IPS-NIHi7 (cell line): ENCODE data around the gene TGOLN2.
A peak's percentile ranks its signal among the peaks of the same experiment; 100 is the strongest.
"Not testable (repeated sequence)": the region's sequence is repeated elsewhere in the genome, so short reads cannot be mapped to it uniquely, and the experiment has no call there.

Source experiments
- DNase-seq: peaks from one replicate; pipeline ENCODE4 v3.0.0; 2012; ENCODE audit warnings: mixed read lengths; ENCODE audit errors: extremely low spot score

TGOLN2 gene

DNA sequence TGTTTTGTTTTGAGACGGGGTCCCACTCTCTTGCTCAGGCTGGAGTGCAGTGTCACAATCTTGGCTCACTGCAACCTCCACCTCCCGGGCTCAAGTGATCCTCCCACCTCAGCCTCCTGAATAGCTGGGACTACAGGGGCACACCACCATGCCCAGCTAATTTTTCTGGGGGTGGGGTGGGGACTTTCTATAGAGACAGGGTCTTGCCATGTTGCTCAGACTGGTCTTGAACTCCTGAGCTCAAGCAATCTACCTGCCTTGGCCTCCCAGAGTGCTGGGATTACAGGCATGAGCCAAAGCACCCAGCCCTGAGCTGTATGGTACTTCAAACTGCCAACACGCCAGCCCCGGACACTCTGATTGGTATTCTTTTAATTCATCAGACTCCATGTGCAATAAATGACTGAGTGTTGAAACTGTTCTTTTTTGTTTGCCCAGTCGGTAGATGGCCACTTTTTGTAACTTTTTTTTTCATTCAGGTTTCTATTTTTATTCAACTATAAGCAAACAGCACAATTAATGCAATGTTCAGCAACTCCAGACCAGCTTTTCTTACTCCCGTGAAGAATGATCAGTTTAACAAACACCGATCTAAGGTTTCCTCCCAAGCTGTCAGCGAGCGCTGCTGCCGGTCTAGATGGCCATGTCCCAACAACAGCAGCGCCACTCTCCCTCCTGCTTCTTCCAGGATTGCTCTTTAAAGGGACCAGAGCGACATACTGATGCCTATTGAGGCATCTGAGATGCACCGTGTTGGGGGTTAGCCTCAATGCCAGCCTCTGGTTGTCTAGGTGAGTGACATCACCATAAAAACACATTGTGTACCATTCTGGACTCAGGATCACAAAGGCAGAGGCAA, 12.5 kb upstream of the TGOLN2 start:
- DNase-seq = no peak

GRCh38 chr2:85334928-85335327, 7.1 kb upstream of the TGOLN2 start:
- no peak for DNase-seq

DNA sequence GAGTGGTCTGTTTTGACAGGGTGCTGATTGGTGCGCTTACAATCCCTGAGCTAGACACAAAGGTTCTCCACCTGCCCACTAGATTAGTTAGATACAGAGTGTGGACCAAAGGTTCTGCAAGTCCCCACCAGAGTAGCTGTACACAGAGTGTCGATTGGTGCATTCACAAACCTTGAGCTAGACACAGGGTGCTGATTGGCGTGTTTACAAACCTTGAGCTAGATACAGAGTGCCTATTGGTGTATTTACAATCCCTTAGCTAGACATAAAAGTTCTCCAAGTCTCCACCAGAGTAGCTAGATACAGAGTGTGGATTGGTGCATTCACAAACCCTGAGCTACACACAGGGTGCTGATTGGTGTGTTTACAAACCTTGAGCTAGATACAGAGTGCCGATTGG, 6.1 kb upstream of the TGOLN2 start:
- not testable (repeated sequence) for DNase-seq

DNA sequence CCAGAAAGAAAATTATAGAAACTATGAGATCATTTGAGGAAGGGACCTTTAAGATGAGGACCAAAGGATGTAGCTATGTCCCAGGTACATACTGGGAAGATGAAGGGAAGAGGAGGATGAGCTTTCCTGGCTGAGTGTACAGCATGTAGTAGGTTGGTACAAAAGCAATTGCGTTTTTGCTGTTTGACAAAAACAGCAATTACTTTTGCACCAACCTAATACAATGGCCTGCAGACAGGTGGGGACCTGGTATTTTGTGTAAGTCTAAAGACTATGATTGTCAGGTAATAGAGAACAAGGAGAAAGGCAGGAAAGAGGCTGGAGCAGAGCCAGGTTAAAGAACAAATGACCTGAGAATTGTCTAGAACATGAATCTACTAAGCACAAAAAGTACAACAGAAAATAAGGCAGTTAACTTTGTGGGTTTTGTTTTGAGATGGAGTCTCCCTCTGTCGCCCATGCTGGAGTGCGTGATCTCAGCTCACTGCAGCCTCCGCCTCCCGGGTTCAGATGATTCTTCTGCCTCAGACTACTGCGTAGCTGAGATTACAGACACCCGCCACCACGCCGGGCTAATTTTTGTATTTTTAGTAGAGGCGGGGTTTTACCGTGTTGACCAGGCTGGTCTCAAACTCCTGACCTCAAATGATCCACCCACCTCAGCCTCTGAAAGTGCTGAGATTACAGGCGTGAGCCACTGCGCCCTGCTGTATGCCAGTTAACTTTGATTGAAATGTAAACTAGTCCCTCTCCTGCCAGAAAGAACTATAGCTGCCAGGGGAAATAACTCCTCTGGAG, 3.2 kb upstream of the TGOLN2 start:
- no peak for DNase-seq

DNA sequence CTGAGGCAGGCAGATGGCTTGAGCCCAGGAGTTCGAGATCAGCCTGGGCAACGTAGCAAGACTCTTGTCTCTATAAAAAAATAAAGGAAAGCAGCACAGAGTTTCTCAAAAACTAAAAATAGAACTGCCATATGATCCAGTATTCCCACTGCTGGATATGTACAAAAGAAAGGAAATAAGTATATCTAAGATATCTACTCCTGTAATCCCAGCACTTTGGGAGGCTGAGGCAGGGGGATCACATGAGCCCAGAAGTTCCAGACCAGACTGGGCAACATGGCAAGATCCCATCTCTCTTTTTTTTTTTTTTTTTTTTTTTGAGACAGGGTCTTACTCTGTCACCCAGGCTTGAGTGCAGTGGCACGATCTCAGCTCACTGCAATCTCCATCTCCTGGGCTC, 1.9 kb upstream of the TGOLN2 start:
- not testable (repeated sequence) for DNase-seq

DNA sequence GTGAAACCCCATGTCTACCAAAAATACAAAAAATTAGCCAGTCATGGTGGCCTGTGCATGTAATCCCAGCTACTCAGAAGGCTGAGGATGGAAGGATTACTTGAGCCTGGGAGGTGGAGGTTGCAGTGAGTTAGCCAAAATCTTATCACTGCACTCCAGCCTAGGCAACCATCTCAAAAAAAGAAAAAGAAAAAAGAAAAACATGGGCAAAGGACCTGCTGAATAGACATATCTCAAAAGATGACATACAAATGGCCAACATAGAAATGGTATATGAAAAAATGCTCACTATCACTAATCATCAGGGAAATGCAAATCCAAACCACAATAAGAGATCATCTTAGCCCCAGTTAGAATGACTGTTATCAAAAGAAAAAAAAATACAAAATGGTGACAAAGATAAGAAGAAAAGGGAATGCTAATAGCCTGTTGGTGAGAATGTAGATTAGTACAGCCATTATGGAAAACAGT, 1.4 kb upstream of the TGOLN2 start:
- DNase-seq = no peak

- DNase-seq = peak; percentile 53
Observed at GRCh38 chr2:85327160-85327821, 498 bp downstream of the TGOLN2 start.

DNA sequence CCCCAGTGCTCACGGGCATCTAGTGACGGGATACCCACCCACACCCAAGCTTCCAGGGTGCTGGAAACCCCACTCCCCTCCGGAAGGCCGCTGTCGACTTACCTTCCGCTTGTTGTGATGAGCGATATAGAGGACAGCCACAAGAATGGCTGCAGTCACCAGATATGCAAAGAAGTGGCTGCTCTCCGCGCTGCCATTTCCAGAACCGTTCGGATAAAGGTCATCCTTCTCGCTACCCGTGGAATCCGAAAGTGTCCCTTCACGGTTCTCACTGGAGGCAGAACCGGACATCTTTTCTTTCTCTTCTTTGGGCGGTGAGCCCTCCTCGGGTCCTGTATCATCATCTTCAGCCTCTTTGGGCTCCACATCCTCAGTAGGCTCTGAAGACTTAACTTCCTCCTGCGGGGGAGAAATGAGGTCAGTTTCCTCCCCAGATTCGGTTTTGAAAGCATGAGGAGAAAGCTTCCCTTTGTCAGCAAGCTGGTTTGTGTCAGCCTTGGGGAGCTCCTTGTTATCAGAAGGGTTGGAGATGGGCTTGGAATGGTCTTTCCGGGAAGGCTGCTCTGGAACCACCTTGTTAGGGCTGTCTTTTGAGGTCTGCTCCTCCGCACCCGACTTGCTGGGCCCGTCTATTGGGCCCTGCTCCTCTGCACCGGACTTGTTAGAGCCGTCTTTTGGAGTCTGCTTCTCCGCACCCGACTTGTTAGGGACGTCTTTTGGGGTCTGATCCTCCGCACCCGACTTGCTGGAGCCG, 1.2 kb downstream of the TGOLN2 start:
- DNase-seq = no peak

- no peak for DNase-seq
Observed at GRCh38 chr2:85325466-85325811, 2.4 kb downstream of the TGOLN2 start.

DNA sequence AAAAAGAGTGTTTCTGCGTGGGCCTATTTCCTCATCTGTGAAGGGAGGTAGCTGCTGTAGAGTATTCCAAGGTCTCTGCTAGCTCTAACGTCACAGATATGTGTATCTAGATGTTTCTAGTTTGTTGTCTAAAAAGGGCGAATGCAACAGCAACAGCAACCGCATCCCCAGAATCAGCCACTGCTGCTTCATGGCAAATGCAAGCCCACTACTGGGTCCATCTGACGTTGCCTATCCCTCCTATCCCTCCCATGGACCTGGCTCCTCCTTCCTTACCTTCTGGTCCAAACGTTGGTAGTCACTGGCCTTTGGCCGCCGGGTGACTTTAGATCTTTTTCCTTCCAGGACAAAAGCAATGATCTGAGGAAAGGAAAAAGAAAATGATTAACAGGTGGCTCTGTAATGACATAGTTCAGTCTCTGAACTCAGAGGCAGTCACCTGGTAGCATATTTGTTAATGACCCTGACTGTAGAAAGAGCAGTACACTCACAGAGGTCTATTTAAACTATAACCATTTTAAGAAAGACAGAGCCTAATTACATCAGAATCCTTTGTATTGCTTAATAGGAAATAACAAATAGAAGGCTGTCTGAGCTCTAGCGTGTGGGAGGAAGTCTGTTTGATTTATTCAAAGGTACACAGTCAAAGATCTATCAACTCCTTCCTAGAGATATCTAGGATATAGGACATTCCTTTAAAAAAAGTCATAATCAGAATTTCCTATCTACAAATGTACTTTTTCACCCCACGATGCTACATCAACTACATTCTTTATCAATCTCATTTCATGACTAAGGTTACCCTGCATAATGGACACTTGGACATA, 2.9 kb downstream of the TGOLN2 start:
- DNase-seq = no peak

DNA sequence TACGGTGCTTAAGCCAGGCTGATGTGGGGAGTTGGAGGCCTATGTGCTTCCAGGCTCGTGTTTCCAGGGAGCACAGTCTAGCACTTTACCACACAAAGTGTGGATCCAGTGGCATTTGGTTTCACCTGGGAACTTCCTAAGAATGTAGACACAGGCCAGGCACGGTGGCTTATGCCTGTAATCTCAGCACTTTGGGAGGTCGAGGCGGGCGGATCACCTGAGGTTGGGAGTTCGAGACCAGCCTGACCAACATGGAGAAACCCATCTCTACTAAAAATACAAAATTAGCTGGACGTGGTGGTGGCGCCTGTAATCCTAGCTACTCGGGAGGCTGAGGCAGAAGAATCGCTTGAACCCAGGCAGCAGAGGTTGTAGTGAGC, 3.8 kb downstream of the TGOLN2 start:
- DNase-seq = not testable (repeated sequence)

GRCh38 chr2:85323351-85323987, 4.3 kb downstream of the TGOLN2 start:
- no peak for DNase-seq

DNA sequence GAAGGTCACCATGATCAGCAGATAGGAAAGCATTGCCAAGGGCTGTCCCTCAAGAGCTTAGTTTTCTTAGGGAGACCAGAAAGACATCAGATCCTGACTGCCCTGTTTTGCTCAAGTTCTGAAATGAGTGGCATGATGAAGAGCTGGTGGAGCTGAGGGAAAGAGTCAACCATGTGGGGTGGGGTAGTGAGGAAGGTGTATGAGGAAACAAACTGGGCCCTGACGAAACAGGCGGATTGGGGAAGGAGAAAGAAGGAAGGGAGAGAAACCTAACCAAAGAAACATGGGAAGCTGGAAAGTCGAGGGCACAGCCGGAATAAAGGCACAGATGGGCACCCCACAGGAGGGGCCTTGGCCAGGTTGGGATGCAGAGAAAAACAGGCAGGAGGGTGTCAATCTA, 8.0 kb downstream of the TGOLN2 start:
- DNase-seq = no peak

DNA sequence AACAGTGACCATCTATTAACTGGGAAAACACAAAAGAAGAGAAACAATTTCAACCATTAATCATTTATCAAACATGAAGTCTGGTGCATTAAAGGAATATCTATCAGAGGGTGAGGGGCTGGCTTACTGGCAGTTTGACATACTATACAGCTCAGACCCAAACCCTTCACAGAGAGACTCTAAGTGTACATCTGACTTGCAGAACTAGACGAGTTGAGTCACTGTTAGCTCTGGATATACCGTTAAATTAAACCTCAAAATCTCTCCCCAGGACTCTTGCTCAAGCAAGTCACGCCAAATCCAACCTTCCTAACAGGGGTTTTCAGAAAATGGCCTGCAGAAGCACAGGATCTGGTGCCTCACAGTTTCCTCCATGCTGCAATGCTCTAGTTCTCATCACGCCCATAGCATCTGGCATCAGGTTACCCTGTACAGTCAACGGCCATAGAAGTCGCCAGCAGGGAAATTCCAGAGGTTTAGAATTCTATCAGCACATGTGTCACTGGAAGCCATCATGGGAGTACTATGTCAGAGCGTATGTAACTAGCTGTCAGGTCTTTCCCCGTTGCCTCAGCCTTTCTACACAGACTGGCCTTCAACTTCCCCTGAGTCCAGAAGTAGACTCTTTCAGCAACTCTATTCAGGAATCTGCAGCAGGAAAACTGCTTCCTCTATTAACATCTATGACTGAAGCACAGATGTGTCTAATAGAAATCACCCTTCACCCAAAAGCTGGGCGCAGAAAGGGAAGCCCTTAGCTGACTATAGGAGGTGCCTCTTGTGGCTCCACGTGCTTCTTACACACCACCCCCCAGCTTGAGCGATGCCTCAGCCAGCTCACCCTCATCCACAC, 9.3 kb downstream of the TGOLN2 start:
- no peak for DNase-seq

GRCh38 chr2:85315921-85316320, 11.9 kb downstream of the TGOLN2 start:
- DNase-seq = not testable (repeated sequence)

DNA sequence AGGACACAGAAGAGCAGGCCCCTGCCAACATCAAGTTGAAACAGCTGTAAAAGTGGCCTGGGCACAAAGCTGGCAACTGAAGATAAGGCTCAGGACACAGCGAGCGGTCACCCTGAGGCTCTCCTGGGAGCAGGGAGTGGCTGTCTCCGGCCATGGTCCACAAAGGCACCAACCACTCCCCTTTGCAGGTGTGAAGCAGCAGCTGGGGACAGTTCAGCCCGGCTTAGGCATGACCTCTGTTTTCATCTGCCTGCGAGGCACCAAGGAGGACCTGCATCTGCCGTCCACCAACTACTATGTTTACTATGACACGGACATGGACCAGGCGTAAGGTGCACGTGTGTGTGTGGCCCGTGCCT, 12.9 kb downstream of the TGOLN2 start:
- no peak for DNase-seq

DNA sequence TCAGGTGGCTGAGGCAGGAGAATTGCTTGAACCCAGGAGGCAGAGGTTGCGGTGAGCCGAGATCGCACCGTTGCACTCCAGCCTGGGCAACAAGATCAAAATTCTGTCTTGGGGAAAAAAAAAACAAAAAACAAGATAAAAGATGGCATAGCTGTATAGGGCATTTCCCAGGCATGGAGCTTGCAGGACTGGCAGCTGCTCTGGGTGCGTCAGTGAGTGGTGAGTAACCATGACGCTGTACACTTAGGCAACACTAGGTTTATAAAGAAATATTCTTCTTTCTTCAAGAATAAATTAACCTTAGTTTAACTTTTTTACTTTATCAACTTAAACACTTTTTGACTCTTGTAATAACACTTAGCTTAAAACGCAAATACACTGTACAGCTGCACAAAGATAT, 15.4 kb downstream of the TGOLN2 start:
- no peak for DNase-seq

DNA sequence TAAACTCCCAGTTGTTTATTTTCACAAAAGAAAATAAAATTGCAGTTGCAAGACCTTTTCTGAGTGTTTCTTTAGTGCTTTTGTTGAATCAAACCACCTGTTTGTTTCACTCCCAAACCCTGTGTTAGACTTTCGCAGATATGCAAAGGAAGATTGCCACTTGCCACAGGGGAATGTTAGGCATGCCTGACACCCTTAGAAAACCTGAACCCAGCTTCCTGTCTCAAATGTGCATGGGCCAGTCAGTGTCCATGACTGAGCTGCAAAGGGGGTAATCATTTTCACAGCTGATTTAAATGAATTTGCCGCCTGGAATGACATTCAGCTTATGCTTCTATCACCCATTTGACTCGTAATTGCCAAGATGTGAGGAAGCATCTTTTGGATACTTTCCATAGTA, 17.5 kb downstream of the TGOLN2 start:
- no peak for DNase-seq

GRCh38 chr2:85309699-85310321, 18.0 kb downstream of the TGOLN2 start:
- no peak for DNase-seq
